ENCODE data around the gene COP1. TPM values are rescaled to one million over a fixed set of nuclear protein-coding genes. Genes with fewer than 3 reads are reported as not detected.

COP1 gene
- polyA plus RNA-seq, 3 donors = 44.0 to 74.2 (median 68.6) TPM

GRCh38 chr1:176220100-176220689, 13.1 kb upstream of the COP1 start:
- Histone ChIP-seq H3K27ac (ENCODE audit: low read depth in 1 of 2, low read length in 2 of 2) (no peak overlapping the region), H3K9me3 (replicated peaks in 1 of 2; ENCODE audit: control insufficient read depth in 1 of 2, insufficient read depth in 1 of 2, low read length in 2 of 2) (no peaks in the 10 kb centered on the region), H3K36me3 (replicated peaks in 1 of 2; ENCODE audit: control insufficient read depth in 1 of 2, insufficient read depth in 2 of 2, low read length in 2 of 2) (no peaks in the 10 kb centered on the region), H3K4me1 (ENCODE audit: control insufficient read depth in 1 of 2, insufficient read depth in 2 of 2, low read length in 2 of 2) (no peaks in the 10 kb centered on the region), H3K9ac (ENCODE audit: insufficient read depth, low read length, poor library complexity, severe bottlenecking) (no peak overlapping the region), H3K4me2 (replicated peaks; ENCODE audit: extremely low read depth, low read length, poor library complexity, severe bottlenecking) (no peak overlapping the region), H3K79me2 (ENCODE audit: insufficient read depth, low read length) (no peaks in the 10 kb centered on the region), H2AFZ (ENCODE audit: insufficient read depth, low read depth, low read length, poor library complexity, severe bottlenecking) (no peak overlapping the region), H3K4me3 (replicated peaks in 1 of 3; ENCODE audit: low read depth in 2 of 3, low read length in 3 of 3) (no peak overlapping the region), H4K20me1 (ENCODE audit: insufficient read depth, low read length) (no peaks in the 10 kb centered on the region), H3K27me3 (ENCODE audit: control insufficient read depth in 2 of 2, insufficient read depth in 2 of 2, low read length in 2 of 2) (no peaks in the 10 kb centered on the region)
- no peaks in the 10 kb centered on the region for H3K4me1 Mint-ChIP-seq
- no peak overlapping the region for H3K27ac Mint-ChIP-seq
- intact Hi-C loops (cut with micrococcal nuclease) = no loop called here
- H3K36me3 Mint-ChIP-seq = no peaks in the 10 kb centered on the region
- TF ChIP-seq CTCF (IDR thresholded peaks at IDR 0.05) = no peak
- H3K4me3 Mint-ChIP-seq = no peak overlapping the region
- 100% methylated on average over 2 of the region's 8 CpGs for WGBS (ENCODE audit: insufficient coverage)
- peaks cover 0 to 3% (median 3%) of the 10 kb centered on the region in 3 donors for H3K27me3 Mint-ChIP-seq (ENCODE audit: low read depth in 3 of 3)
- peaks cover 2 to 9% (median 3%) of the 10 kb centered on the region in 7 donors for H3K9me3 Mint-ChIP-seq
- no peak for DNase-seq

- Histone ChIP-seq H3K27ac (ENCODE audit: low read depth in 1 of 2, low read length in 2 of 2) (no peak overlapping the region), H3K79me2 (ENCODE audit: insufficient read depth, low read length) (no peaks in the 10 kb centered on the region), H3K27me3 (ENCODE audit: control insufficient read depth in 2 of 2, insufficient read depth in 2 of 2, low read length in 2 of 2) (no peaks in the 10 kb centered on the region), H2AFZ (ENCODE audit: insufficient read depth, low read depth, low read length, poor library complexity, severe bottlenecking) (no peak overlapping the region), H4K20me1 (ENCODE audit: insufficient read depth, low read length) (no peaks in the 10 kb centered on the region), H3K4me1 (ENCODE audit: control insufficient read depth in 1 of 2, insufficient read depth in 2 of 2, low read length in 2 of 2) (no peaks in the 10 kb centered on the region), H3K4me3 (replicated peaks in 1 of 3; ENCODE audit: low read depth in 2 of 3, low read length in 3 of 3) (no peak overlapping the region), H3K9me3 (replicated peaks in 1 of 2; ENCODE audit: control insufficient read depth in 1 of 2, insufficient read depth in 1 of 2, low read length in 2 of 2) (no peaks in the 10 kb centered on the region), H3K9ac (ENCODE audit: insufficient read depth, low read length, poor library complexity, severe bottlenecking) (no peak overlapping the region), H3K36me3 (replicated peaks in 1 of 2; ENCODE audit: control insufficient read depth in 1 of 2, insufficient read depth in 2 of 2, low read length in 2 of 2) (no peaks in the 10 kb centered on the region), H3K4me2 (replicated peaks; ENCODE audit: extremely low read depth, low read length, poor library complexity, severe bottlenecking) (no peak overlapping the region)
- Mint-ChIP-seq H3K27ac (no peak overlapping the region), H3K9me3 (peaks cover 2 to 6% (median 3%) of the 10 kb centered on the region in 7 donors), H3K27me3 (ENCODE audit: low read depth in 3 of 3) (peaks cover 0 to 3% (median 3%) of the 10 kb centered on the region in 3 donors), H3K36me3 (no peaks in the 10 kb centered on the region), H3K4me3 (no peak overlapping the region), H3K4me1 (no peaks in the 10 kb centered on the region)
- no peak for DNase-seq
- TF ChIP-seq CTCF (IDR thresholded peaks at IDR 0.05) = no peak
- intact Hi-C loops (cut with micrococcal nuclease) = no loop called here
Measured at GRCh38 chr1:176217461-176218099, 10.5 kb upstream of the COP1 start.

Data from CD14-positive monocyte (primary cell).